ENCODE results near the gene ME3. TPM values are rescaled to one million over a fixed set of nuclear protein-coding genes. Genes with fewer than 3 reads are reported as not detected.

Gene ME3
- total RNA-seq, 4 donors from 2014 or later, result 28.2 to 60.7 (median 46.0) TPM

DNA sequence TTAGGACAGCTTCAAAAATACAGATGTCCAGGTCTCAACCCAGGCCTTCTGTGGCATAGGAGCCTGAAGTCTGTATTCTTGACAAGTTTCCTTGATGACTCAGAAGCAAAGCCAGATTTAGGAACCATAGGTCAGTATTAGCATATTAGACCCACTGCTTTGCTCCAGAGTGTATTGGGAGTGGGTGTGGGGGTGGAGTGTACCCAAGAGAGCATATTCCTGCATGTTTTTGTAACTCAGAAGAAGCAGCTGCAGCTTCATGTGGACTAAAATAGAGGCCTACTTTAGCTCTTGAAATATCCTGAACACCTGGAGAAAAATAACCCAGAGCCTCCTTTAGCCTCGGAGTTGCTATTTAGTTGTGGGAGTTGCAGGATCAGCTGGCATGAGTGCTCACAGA is 191.0 kb downstream of the ME3 start:
- TF ChIP-seq, protein P1, sequence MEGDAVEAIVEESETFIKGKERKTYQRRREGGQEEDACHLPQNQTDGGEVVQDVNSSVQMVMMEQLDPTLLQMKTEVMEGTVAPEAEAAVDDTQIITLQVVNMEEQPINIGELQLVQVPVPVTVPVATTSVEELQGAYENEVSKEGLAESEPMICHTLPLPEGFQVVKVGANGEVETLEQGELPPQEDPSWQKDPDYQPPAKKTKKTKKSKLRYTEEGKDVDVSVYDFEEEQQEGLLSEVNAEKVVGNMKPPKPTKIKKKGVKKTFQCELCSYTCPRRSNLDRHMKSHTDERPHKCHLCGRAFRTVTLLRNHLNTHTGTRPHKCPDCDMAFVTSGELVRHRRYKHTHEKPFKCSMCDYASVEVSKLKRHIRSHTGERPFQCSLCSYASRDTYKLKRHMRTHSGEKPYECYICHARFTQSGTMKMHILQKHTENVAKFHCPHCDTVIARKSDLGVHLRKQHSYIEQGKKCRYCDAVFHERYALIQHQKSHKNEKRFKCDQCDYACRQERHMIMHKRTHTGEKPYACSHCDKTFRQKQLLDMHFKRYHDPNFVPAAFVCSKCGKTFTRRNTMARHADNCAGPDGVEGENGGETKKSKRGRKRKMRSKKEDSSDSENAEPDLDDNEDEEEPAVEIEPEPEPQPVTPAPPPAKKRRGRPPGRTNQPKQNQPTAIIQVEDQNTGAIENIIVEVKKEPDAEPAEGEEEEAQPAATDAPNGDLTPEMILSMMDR (IDR thresholded peaks at IDR 0.05; ENCODE audit: low read depth), result no peak

DNA sequence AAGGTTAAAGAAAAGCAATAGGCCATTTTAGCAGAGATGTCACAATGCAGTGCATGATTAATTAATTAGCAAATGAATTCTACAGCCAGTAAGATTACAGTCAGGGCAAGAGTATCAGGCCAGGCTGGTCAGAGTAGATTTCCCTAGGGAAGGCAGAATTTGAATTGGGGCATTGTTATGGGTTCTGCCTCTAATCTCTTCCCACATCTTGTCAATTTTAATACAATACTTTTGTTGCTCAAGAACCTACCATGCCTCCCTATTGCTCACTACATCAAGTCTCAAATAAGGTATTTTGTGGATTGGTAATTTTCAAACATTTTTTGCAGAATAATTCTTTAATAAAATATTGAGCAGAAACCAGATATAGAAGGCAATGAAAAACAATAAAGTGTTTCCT is 194.1 kb downstream of the ME3 start:
- TF ChIP-seq, protein P1 (IDR thresholded peaks at IDR 0.05; ENCODE audit: low read depth), result no peak

DNA sequence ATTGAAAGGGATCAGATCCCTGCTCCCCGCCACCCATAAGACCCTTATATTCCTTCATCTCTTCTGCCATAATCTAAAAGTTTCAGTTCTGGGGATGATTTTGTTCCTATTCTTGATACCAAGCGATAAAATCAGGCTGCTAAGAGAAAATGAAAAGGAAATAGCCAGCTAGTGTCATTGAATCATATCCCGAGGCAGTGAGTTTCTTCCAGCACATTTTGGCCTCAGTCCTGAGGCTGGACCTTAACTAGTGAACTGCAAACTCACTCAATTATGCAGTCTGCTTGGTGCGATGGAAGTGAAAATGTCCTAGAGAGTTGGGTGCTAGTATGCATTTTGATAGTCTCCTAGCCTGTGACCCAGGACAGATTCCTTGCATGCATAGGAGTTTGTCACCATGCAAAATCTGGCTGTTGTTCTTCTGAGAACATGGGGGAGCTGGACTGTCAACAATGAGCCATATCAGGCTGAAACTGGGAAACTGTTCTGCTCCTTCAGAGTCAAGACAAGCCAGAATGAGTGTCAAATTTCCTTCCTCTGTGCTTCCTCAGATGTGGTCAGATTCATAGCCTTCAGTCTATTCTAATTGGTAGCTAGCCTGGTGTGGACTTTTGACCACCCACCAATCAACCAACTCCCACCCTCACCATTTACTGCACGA is 194.8 kb downstream of the ME3 start:
- TF ChIP-seq, protein P1 (IDR thresholded peaks at IDR 0.05; ENCODE audit: low read depth), result no peak

DNA sequence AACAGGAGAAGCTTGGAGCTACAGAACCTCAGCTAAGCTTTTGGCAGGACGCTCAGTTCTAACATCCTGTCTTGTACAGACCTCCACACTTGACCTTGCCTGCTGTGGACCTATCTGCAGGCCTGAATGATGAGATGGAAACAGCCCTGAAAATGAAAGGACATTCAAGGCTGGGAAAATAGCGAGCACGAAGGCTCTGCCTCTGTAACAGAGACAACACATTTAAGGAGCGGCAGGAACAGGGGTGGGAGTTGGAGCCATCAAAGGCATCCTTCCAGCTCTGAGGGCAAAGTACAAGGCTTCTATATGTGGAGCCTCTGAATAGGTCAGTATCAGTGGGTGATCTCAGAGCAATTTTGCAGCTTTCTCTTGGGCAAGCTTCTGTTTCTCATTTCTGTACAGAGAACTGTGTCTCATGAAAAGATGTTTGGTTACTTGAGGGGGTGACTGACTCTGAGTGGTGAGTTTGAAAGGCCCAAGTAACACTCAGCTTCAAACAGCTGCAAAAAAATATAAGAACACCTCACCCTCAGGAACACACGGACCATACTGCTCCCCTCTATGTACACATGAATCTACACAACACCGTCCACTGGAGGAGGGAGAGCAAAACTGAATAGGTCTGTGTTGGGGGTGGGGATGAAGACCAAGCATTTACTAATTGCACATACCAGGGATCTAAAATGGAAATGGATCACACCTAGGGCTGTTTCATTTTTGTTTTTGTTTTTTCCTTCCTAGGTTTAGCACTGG is 196.1 kb downstream of the ME3 start:
- TF ChIP-seq, protein P1 (IDR thresholded peaks at IDR 0.05; ENCODE audit: low read depth), result no peak

DNA sequence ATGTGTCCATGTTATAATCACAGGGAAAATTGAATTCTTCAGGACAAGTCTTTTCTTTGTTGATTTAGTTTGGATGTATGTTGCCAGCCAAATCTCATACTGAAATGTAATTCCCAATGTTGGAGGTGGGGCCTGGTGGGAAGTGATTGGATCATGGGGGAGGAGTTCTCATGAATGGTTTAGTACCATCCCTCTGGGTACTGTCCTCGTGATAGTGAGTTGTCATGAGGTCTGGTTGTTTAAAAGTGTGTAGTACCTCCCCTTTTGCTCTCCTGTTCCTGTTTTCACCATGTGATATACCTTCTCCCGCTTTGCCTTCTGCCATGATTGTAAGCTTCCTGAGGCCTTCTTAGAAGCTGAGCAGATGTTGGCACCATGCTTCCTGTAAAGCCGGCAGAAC is 197.4 kb downstream of the ME3 start:
- TF ChIP-seq, protein P1 (IDR thresholded peaks at IDR 0.05; ENCODE audit: low read depth), result no peak

DNA sequence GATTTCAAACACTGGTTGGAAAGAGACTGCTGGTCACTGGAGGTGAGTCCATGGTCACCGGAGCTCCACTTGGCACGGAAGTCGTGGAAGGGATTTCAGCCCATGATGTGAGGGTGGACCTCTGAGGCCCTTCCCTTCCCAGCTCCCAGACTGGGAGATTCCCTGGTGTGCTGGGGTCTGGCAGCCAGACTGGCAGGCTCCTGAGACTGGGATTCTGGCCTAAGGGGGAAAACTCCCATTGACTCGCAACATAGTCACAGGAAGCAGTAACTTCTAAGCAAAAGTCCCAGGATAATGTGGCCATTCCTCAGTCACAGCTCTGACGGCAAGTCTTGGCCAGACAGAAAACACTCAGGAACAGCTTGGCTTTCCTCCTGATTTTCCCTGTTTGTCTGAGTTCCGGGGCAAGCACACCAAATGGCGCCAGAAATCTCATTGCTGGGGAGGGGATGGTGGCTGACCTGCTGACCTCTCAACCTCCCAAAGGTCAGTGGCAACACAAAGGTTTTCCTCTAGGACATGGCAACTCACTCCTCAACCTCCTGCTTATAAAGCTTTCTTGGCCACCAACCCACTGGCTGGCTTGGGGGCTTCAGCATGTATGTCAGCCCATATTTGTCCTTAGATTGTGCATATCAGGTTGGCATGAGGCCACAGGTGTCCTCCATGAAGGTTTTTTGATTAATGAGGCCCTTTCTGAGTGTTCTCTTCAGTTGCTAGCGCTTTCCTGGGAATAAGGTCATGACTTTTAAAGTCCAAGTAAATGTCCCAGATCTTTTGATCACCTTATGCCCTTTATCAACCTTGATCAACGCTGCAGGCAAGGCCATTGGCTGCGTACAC is 198.2 kb downstream of the ME3 start:
- TF ChIP-seq, protein P1 (IDR thresholded peaks at IDR 0.05; ENCODE audit: low read depth), result no peak
